Ovary (tissue), 9 donors: ENCODE data around the gene SMYD1. TPM values are rescaled to one million over a fixed set of nuclear protein-coding genes. Genes with fewer than 3 reads are reported as not detected.

Source experiments
- DNase-seq, 5 donors: peaks; one replicate each; pipeline ENCODE4 v3.0.0-alpha.2; 2019 to 2020
- H3K27ac ChIP-seq, 2 donors: fragments of 200-600 bp; one replicate each; pipeline versions ENCODE4 v1.5.1 to v1.8.0; 2019 to 2022
- H3K27me3 ChIP-seq: fragments of 200-600 bp; one replicate; pipeline ENCODE4 v1.8.0; 2022
- H3K36me3 ChIP-seq: fragments of 200-600 bp; sonication (generic); one replicate; pipeline ENCODE4 v1.5.1; 2019
- H3K4me1 ChIP-seq: one replicate; pipeline ENCODE4 v1.8.1; 2013; ENCODE audit warnings: mild to moderate bottlenecking, moderate library complexity; ENCODE audit not compliant: insufficient read depth
- H3K4me3 ChIP-seq: fragments of 200-600 bp; sonication (generic); one replicate; pipeline ENCODE4 v1.5.1; 2017
- H3K9me3 ChIP-seq, 2 donors: fragments of 200-600 bp in 1 of 2; sonication (generic) in 1 of 2; one replicate each; pipeline versions ENCODE4 v1.5.1 to v1.8.1; 2013 to 2019; ENCODE audit warnings: mild to moderate bottlenecking in 1 of 2, moderate library complexity in 1 of 2
- CTCF ChIP-seq, 3 donors: fragments of 450-650 bp in 2 of 3; fragments of 200-600 bp in 1 of 3; IDR thresholded peaks; one replicate each; pipeline versions ENCODE4 v1.5.1 to v1.8.0; 2016 to 2022; ENCODE audit warnings: antibody characterized with exemption in 3 of 3, mild to moderate bottlenecking in 1 of 3
- EP300 ChIP-seq: sonication (generic); formaldehyde crosslinking; IDR thresholded peaks from one replicate; pipeline ENCODE4 v1.6.1; 2017; ENCODE audit warnings: antibody characterized with exemption
- POLR2A ChIP-seq: fragments of 450-650 bp; IDR thresholded peaks from one replicate; pipeline ENCODE4 v1.6.1; 2017; ENCODE audit warnings: antibody characterized with exemption, mild to moderate bottlenecking, moderate library complexity
- WGBS, 3 donors: extraction: QIAGEN DNeasy Blood & Tissue Kit in 1 of 3; methylation state at CpG; one replicate each; pipeline versions ENCODE4 v1.1.5 to v1.1.7; 2013 to 2017; 5-methylcytosine and 5-hydroxymethylcytosine counted together
- intact Hi-C, 4 donors: fragments of 100-400 bp; cut with DNase I; formaldehyde crosslinking; loops; one replicate each; pipeline versions ENCODE4 v1.11.0 to v1.15.1; 2022 to 2023
- polyA plus RNA-seq, 2 donors: library from polyadenylated mRNA; stranded (reverse); fragments of 200-250 nt in 1 of 2; fragments of 350-450 nt in 1 of 2; fragmentation: Illumina TruSeq in 1 of 2; extraction: RNeasy Lipid Tissue Mini Kit (QIAGEN cat#74804) in 1 of 2; gene quantifications; one replicate each; pipeline ENCODE4 v1.2.3, GENCODE V29; 2013 to 2014
- total RNA-seq, 7 donors: library from RNA; depleted of rRNA in 2 of 7; stranded (reverse); fragments of >200 nt in 2 of 7; fragmentation: NEBNext Ultra II Directional in 3 of 7; extraction: Animal tissue kit (Norgen Biotek cat#: 25700) in 3 of 7; gene quantifications; one replicate each; pipeline versions ENCODE4 v1.1.0 to v1.2.4, GENCODE V29; 2016 to 2023
- donor health status: DM: no; HTN: no; CAD: no; lungs with moderate emphysema.
- donor health status: DM: no; HTN: no; CAD: no.
- donor health status: Bipolar disorder and iron deficiency.
- donor health status: DM: yes; HTN: yes; CAD: no.
- donor health status: DM: no; HTN: no; CAD: no.
- donor health status: DM: yes; HTN: yes; CAD: no.

SMYD1 gene
- total and polyA plus RNA-seq, 9 donors = 0.05 to 0.10 TPM; not detected in 7

GRCh38 chr2:88070055-88070454, 2.4 kb downstream of the SMYD1 start:
- Histone ChIP-seq H3K36me3 (no peaks in the 10 kb centered on the region), H3K4me1 (no peaks in the 10 kb centered on the region), H3K27me3 (no peaks in the 10 kb centered on the region), H3K27ac (no peak overlapping the region), H3K9me3 (no peaks in the 10 kb centered on the region), H3K4me3 (no peak overlapping the region)
- 44 to 57% (median 46%) methylated on average over 1 of the region's 1 CpG for WGBS, 3 donors
- TF ChIP-seq CTCF (IDR thresholded peaks at IDR 0.05) = no peak
- TF ChIP-seq POLR2A = no peak
- DNase-seq = no peak
- intact Hi-C loops = no loop called here

GRCh38 chr2:88071365-88071764, 3.7 kb downstream of the SMYD1 start:
- Histone ChIP-seq H3K4me3 (no peak overlapping the region), H3K36me3 (no peaks in the 10 kb centered on the region), H3K27ac (no peak overlapping the region), H3K9me3 (no peaks in the 10 kb centered on the region), H3K4me1 (no peaks in the 10 kb centered on the region), H3K27me3 (no peaks in the 10 kb centered on the region)
- intact Hi-C loops = no loop called here
- no peak for TF ChIP-seq POLR2A
- no peak for TF ChIP-seq EP300
- 83 to 89% (median 87%) methylated on average over 2 of the region's 2 CpGs for WGBS, 3 donors
- no peak for DNase-seq

GRCh38 chr2:88074150-88074549, 6.5 kb downstream of the SMYD1 start:
- Histone ChIP-seq H3K27me3 (no peaks in the 10 kb centered on the region), H3K36me3 (no peaks in the 10 kb centered on the region), H3K27ac (no peak overlapping the region), H3K9me3 (no peaks in the 10 kb centered on the region), H3K4me1 (no peaks in the 10 kb centered on the region), H3K4me3 (no peak overlapping the region)
- intact Hi-C loops = no loop called here
- DNase-seq = no peak
- TF ChIP-seq EP300 (no peak), POLR2A (no peak), CTCF (IDR thresholded peaks at IDR 0.05) (no peak)

- intact Hi-C loops = no loop called here
- Histone ChIP-seq H3K36me3 (no peaks in the 10 kb centered on the region), H3K9me3 (no peaks in the 10 kb centered on the region), H3K27me3 (no peaks in the 10 kb centered on the region), H3K4me3 (no peak overlapping the region), H3K27ac (no peak overlapping the region), H3K4me1 (no peaks in the 10 kb centered on the region)
- no peak for TF ChIP-seq POLR2A
- DNase-seq = no peak
- 73 to 86% (median 83%) methylated on average over 4 of the region's 4 CpGs for WGBS, 3 donors
These were observed 7.2 kb downstream of the SMYD1 start for GRCh38 chr2:88074854-88075292.

GRCh38 chr2:88077080-88077479, 9.5 kb downstream of the SMYD1 start:
- Histone ChIP-seq H3K27me3 (no peaks in the 10 kb centered on the region), H3K27ac (no peak overlapping the region), H3K9me3 (no peaks in the 10 kb centered on the region), H3K4me3 (no peak overlapping the region), H3K4me1 (no peaks in the 10 kb centered on the region), H3K36me3 (no peaks in the 10 kb centered on the region)
- no peak for DNase-seq
- TF ChIP-seq EP300 (no peak), CTCF (IDR thresholded peaks at IDR 0.05) (no peak), POLR2A (no peak)
- WGBS, 3 donors = 46 to 66% (median 53%) methylated on average over 8 of the region's 8 CpGs
- intact Hi-C loops = no loop called here
